HepG2 (cell line): ENCODE data around the gene SLC16A3. TPM values are rescaled to one million over a fixed set of nuclear protein-coding genes. Genes with fewer than 3 reads are reported as not detected.
A peak's percentile ranks its signal among the peaks of the same experiment; 100 is the strongest.

Source experiments
- ATF1 ChIP-seq: IDR thresholded peaks from 2 replicates; pipeline ENCODE4 v1.6.1; 2016; ENCODE audit warnings: mild to moderate bottlenecking, control low read depth
- ATF7 ChIP-seq, 2 experiments: fragments of 450-650 bp in 1 of 2; sonication (generic) in 1 of 2; formaldehyde crosslinking in 1 of 2; IDR thresholded peaks; 2 replicates each; pipeline versions ENCODE4 v1.4.0 to v1.6.1; 2016 to 2020; ENCODE audit warnings: antibody characterized with exemption in 1 of 2, mild to moderate bottlenecking in 1 of 2, missing genetic modification reagents in 1 of 2
- GATAD1 ChIP-seq: IDR thresholded peaks from 2 replicates; pipeline ENCODE4 v1.6.1; 2016; ENCODE audit warnings: missing genetic modification reagents, missing compliant biosample characterization
- HOXD1 ChIP-seq: sonication (generic); formaldehyde crosslinking; IDR thresholded peaks from 2 replicates; pipeline ENCODE4 v1.5.0; 2020; ENCODE audit warnings: missing genetic modification reagents
- MLX ChIP-seq: IDR thresholded peaks from 2 replicates; pipeline ENCODE4 v1.6.1; 2016
- MXD3 ChIP-seq: IDR thresholded peaks from 2 replicates; pipeline ENCODE4 v1.6.1; 2016; ENCODE audit warnings: mild to moderate bottlenecking, missing biosample characterization, missing genetic modification reagents
- NR2F6 ChIP-seq, 2 experiments: IDR thresholded peaks; 2 replicates each; pipeline ENCODE4 v1.6.1; 2016; ENCODE audit warnings: antibody characterized with exemption in 1 of 2, mild to moderate bottlenecking in 1 of 2
- PCBP2 ChIP-seq: fragments of 200-400 bp; formaldehyde crosslinking; optimal IDR thresholded peaks from 2 replicates; pipeline ENCODE3; 2018; ENCODE audit warnings: low read length, low read depth; ENCODE audit not compliant: poor library complexity, severe bottlenecking
- REXO4 ChIP-seq: sonication (generic); formaldehyde crosslinking; IDR thresholded peaks from 2 replicates; pipeline ENCODE4 v1.8.0; 2022; ENCODE audit warnings: missing genetic modification reagents, mild to moderate bottlenecking, borderline replicate concordance
- TOPORS ChIP-seq: sonication (generic); formaldehyde crosslinking; IDR thresholded peaks from 2 replicates; pipeline ENCODE4 v1.8.0; 2023; ENCODE audit warnings: mild to moderate bottlenecking, missing genetic modification reagents
- U2AF1 ChIP-seq: fragments of 200-400 bp; formaldehyde crosslinking; optimal IDR thresholded peaks from 2 replicates; pipeline ENCODE3; 2017; ENCODE audit warnings: mild to moderate bottlenecking, low read depth, low read length
- ZIK1 ChIP-seq: sonication (generic); formaldehyde crosslinking; IDR thresholded peaks from 2 replicates; pipeline ENCODE4 v1.5.0; 2020; ENCODE audit warnings: mild to moderate bottlenecking, low read depth, missing genetic modification reagents, borderline replicate concordance
- ZNF263 ChIP-seq: sonication (generic); formaldehyde crosslinking; IDR thresholded peaks from 2 replicates; pipeline ENCODE4 v1.4.0; 2020; ENCODE audit warnings: missing genetic modification reagents
- ZNF274 ChIP-seq: sonication (generic); formaldehyde crosslinking; IDR thresholded peaks from 2 replicates; pipeline ENCODE4 v1.5.1; 2020; ENCODE audit warnings: mild to moderate bottlenecking, missing genetic modification reagents
- ZNF280B ChIP-seq: sonication (generic); formaldehyde crosslinking; IDR thresholded peaks from 2 replicates; pipeline ENCODE4 v1.5.0; 2020; ENCODE audit warnings: missing genetic modification reagents, mild to moderate bottlenecking, borderline replicate concordance
- ZNF407 ChIP-seq: sonication (generic); formaldehyde crosslinking; IDR thresholded peaks from one replicate; pipeline ENCODE4 v1.5.1; 2020; ENCODE audit warnings: mild to moderate bottlenecking, missing genetic modification reagents; ENCODE audit errors: not compliant biosample characterization
- ZNF75D ChIP-seq: sonication (generic); formaldehyde crosslinking; IDR thresholded peaks from 2 replicates; pipeline ENCODE4 v1.8.1; 2023; ENCODE audit warnings: missing genetic modification reagents, mild to moderate bottlenecking, borderline replicate concordance
- ZNF891 ChIP-seq: sonication (generic); formaldehyde crosslinking; IDR thresholded peaks from 2 replicates; pipeline ENCODE4 v1.5.0; 2020; ENCODE audit warnings: mild to moderate bottlenecking, missing genetic modification reagents
- polyA plus RNA-seq, 8 experiments: library from polyadenylated mRNA; depleted of rRNA in 3 of 8; stranded (reverse) in 7 of 8; unstranded in 1 of 8; fragments of >200 nt; fragmentation: Illumina TruSeq in 4 of 8; extraction: Trizol in 4 of 8; gene quantifications; 2 replicates each; pipeline versions ENCODE4 v1.2.1 to v1.2.3, GENCODE V29; 2011 to 2016; ENCODE audit warnings: low read depth in 4 of 8, missing spikeins in 1 of 8, mixed read lengths in 1 of 8; ENCODE audit not compliant: insufficient read depth in 1 of 8
- total RNA-seq, 5 experiments: library from RNA; depleted of rRNA; stranded (reverse); fragments of >200 nt; fragmentation: Illumina TruSeq; extraction: Trizol; gene quantifications; 2 replicates each; pipeline ENCODE4 v1.2.3, GENCODE V29; 2016; ENCODE audit warnings: low read depth in 1 of 5

The SLC16A3 gene
- total and polyA plus RNA-seq, 2 of the 13 experiments (the other 11 are each of a cell fraction or from before 2014, with no cell fraction given) = 242 to 349 TPM

GRCh38 chr17:82241183-82241925, 12.5 kb downstream of the SLC16A3 start (continued):
- TF ChIP-seq TOPORS (CRISPR knock-in tag) = peak; percentile 8; the same call in 1 of the 2 replicates
- TF ChIP-seq MLX (CRISPR knock-in tag) = peak; percentile 41; the same call in 1 of the 2 replicates
- no peak; the same call in 1 of the 2 replicates for TF ChIP-seq ZNF891 (CRISPR knock-in tag)
- TF ChIP-seq U2AF1 = no peak
- TF ChIP-seq REXO4 (CRISPR knock-in tag) = no peak
- TF ChIP-seq ATF1 = no peak
- TF ChIP-seq HOXD1 (CRISPR knock-in tag) = peak; percentile 55; the same call in 1 of the 2 replicates
- TF ChIP-seq ZNF407 = no peak
- peak; percentile 45; the same call in 1 of the 2 replicates for TF ChIP-seq ZNF280B (CRISPR knock-in tag)
- no peak for TF ChIP-seq ATF7 (IDR thresholded peaks at IDR 0.05)
- TF ChIP-seq ATF7 (CRISPR knock-in tag; IDR thresholded peaks at IDR 0.05) = no peak
- no peak for TF ChIP-seq NR2F6 (IDR thresholded peaks at IDR 0.05)
- TF ChIP-seq NR2F6 (CRISPR knock-in tag; IDR thresholded peaks at IDR 0.05) = no peak
- TF ChIP-seq PCBP2 = no peak
- TF ChIP-seq MXD3 (CRISPR knock-in tag) = peak; percentile 89
- no peak for TF ChIP-seq ZNF75D (CRISPR knock-in tag)
- TF ChIP-seq ZIK1 (CRISPR knock-in tag) = no peak
- TF ChIP-seq ZNF274 (CRISPR knock-in tag) = peak; percentile 57; the same call in 1 of the 2 replicates
- TF ChIP-seq ZNF263 (CRISPR knock-in tag) = no peak
- TF ChIP-seq GATAD1 (CRISPR knock-in tag) = 0 out of 2 replicates have a peak, but pooled peaks have one; percentile 37
